A549 (cell line): ENCODE measurements around the gene MRFAP1. TPM values are rescaled to one million over a fixed set of nuclear protein-coding genes. Genes with fewer than 3 reads are reported as not detected.

Experiments used
- ATAC-seq, 2 experiments: fragments of 200-7000 bp in 1 of 2; fragments of >200 bp in 1 of 2; cut with Nextera tagmentation in 1 of 2; cut with Tn5 transposase in 1 of 2; 3 replicates each; pipeline versions ENCODE4 v1.8.0 to v1.9.1; 2018 to 2020; ENCODE audit warnings: mild to moderate bottlenecking in 1 of 2, moderate library complexity in 1 of 2
- CTCF ChIA-PET: fragments of 300-600 bp; sonication (Branson Sonifier 250); formaldehyde crosslinking; extraction: SDS; loops from one replicate; lab custom pipeline; 2021; ENCODE audit warnings: antibody characterized with exemption, inconsistent platforms; lab: Yijun Ruan, JAX
- POLR2A ChIA-PET: fragments of 350-600 bp; formaldehyde crosslinking; extraction: SDS; loops from one replicate; lab custom pipeline; 2021; ENCODE audit warnings: antibody characterized with exemption, inconsistent platforms; lab: Yijun Ruan, JAX
- DNase-seq, 2 experiments: peaks; one replicate each; pipeline versions ENCODE4 v3.0.0 to v3.0.0-alpha.2; 2011 to 2016; ENCODE audit warnings: low read depth in 1 of 2, low spot score in 1 of 2
- FAIRE-seq: peaks from 2 replicates; lab custom pipeline; 2011; peaks lifted over from hg19 to GRCh38; lab: Jason Lieb, UNC
- H3K27ac ChIP-seq, 2 experiments: fragments of >200 bp; sonication (Bioruptor Twin); formaldehyde crosslinking; 3 replicates each; pipeline ENCODE4 v1.5.1; 2016 to 2017
- H3K4me1 ChIP-seq: fragments of >200 bp; sonication (Bioruptor Twin); formaldehyde crosslinking; 3 replicates; pipeline ENCODE4 v1.6.1; 2016
- H3K4me2 ChIP-seq: fragments of >200 bp; sonication (Bioruptor Twin); formaldehyde crosslinking; 3 replicates; pipeline ENCODE4 v1.6.1; 2016
- H3K4me3 ChIP-seq: fragments of >200 bp; sonication (Bioruptor Twin); formaldehyde crosslinking; 3 replicates; pipeline ENCODE4 v1.5.1; 2016
- H3K9me3 ChIP-seq: fragments of >200 bp; sonication (Bioruptor Twin); formaldehyde crosslinking; 3 replicates; pipeline ENCODE4 v1.6.1; 2016
- ATOH8 ChIP-seq: fragments of 250-450 bp; sonication (Bioruptor Pico); IDR thresholded peaks from 2 replicates; pipeline ENCODE4 v1.5.0; 2020; ENCODE audit warnings: low read depth, mild to moderate bottlenecking, moderate library complexity
- BHLHE40 ChIP-seq: IDR thresholded peaks from 2 replicates; pipeline ENCODE4 v1.6.1; 2012; ENCODE audit warnings: low read depth, low read length, inconsistent platforms
- CHD2 ChIP-seq: fragments of 150-350 bp; IDR thresholded peaks from 2 replicates; pipeline ENCODE4 v1.6.1; 2014; ENCODE audit warnings: low read length; ENCODE audit not compliant: partially characterized antibody
- CHD4 ChIP-seq: fragments of 200-600 bp; sonication (generic); IDR thresholded peaks from 2 replicates; pipeline ENCODE4 v1.6.1; 2016; ENCODE audit warnings: antibody characterized with exemption, mild to moderate bottlenecking, borderline replicate concordance
- E2F6 ChIP-seq: IDR thresholded peaks from 2 replicates; pipeline ENCODE4 v1.6.1; 2012; ENCODE audit warnings: low read depth, borderline replicate concordance
- EHF ChIP-seq: fragments of 250-450 bp; sonication (Bioruptor Pico); IDR thresholded peaks from 2 replicates; pipeline ENCODE4 v1.5.0; 2020; ENCODE audit warnings: mild to moderate bottlenecking
- EHMT2 ChIP-seq: fragments of 200-600 bp; sonication (generic); IDR thresholded peaks from 2 replicates; pipeline ENCODE4 v1.6.1; 2016; ENCODE audit warnings: antibody characterized with exemption, low read depth, mild to moderate bottlenecking, moderate library complexity
- ELK1 ChIP-seq: fragments of 150-350 bp; IDR thresholded peaks from 2 replicates; pipeline ENCODE4 v1.6.1; 2014; ENCODE audit warnings: low read depth, mild to moderate bottlenecking, low read length
- EP300 ChIP-seq, 2 experiments: fragments of >200 bp; sonication (Bioruptor Twin); formaldehyde crosslinking; IDR thresholded peaks; 2 replicates in 1 of 2; 3 replicates in 1 of 2; pipeline ENCODE4 v1.6.1; 2016 to 2017
- HDAC2 ChIP-seq: fragments of 200-600 bp; sonication (generic); IDR thresholded peaks from 2 replicates; pipeline ENCODE4 v1.6.1; 2016
- HES2 ChIP-seq: fragments of >200 bp; sonication (Bioruptor Twin); formaldehyde crosslinking; IDR thresholded peaks from 2 replicates; pipeline ENCODE4 v1.6.1; 2016
- MAX ChIP-seq: IDR thresholded peaks from 2 replicates; pipeline ENCODE4 v1.6.1; 2012
- MAZ ChIP-seq: fragments of 150-350 bp; IDR thresholded peaks from 2 replicates; pipeline ENCODE4 v1.6.1; 2014; ENCODE audit warnings: antibody characterized with exemption, low read depth, low read length, borderline replicate concordance
- MYC ChIP-seq: IDR thresholded peaks from 2 replicates; pipeline ENCODE4 v1.6.1; 2012; ENCODE audit warnings: mild to moderate bottlenecking, inconsistent platforms, low read length, improper control_type of control experiment, borderline replicate concordance
- NFE2L2 ChIP-seq: fragments of 150-350 bp; conservative IDR thresholded peaks from 2 replicates; pipeline ENCODE4 v1.6.1; 2014; ENCODE audit warnings: low read length
- NPAS2 ChIP-seq: fragments of 250-450 bp; sonication (Bioruptor Pico); IDR thresholded peaks from 2 replicates; pipeline ENCODE4 v1.8.0; 2022; ENCODE audit warnings: mild to moderate bottlenecking, moderate library complexity, borderline replicate concordance
- NR3C1 ChIP-seq: fragments of >200 bp; sonication (Bioruptor Twin); formaldehyde crosslinking; IDR thresholded peaks from 3 replicates; pipeline ENCODE4 v1.6.1; 2017
- PHF8 ChIP-seq: fragments of 200-600 bp; sonication (generic); IDR thresholded peaks from 2 replicates; pipeline ENCODE4 v1.6.1; 2016; ENCODE audit warnings: low read depth, mild to moderate bottlenecking, antibody characterized with exemption, moderate library complexity, borderline replicate concordance
- POLR2A ChIP-seq: IDR thresholded peaks from 2 replicates; pipeline ENCODE4 v1.6.1; 2012; ENCODE audit warnings: mild to moderate bottlenecking, low read length
- RAD21 ChIP-seq, 2 experiments: fragments of >200 bp in 1 of 2; sonication (Bioruptor Twin) in 1 of 2; formaldehyde crosslinking in 1 of 2; IDR thresholded peaks in 1 of 2; conservative IDR thresholded peaks in 1 of 2; 2 replicates in 1 of 2; 3 replicates in 1 of 2; pipeline ENCODE4 v1.6.1; 2012 to 2018; ENCODE audit warnings: inconsistent platforms in 1 of 2
- RCOR1 ChIP-seq: fragments of 150-350 bp; IDR thresholded peaks from 2 replicates; pipeline ENCODE4 v1.6.1; 2014; ENCODE audit warnings: antibody characterized with exemption, low read length, low read depth
- RFX5 ChIP-seq: fragments of 450-650 bp; IDR thresholded peaks from 2 replicates; pipeline ENCODE4 v1.7.1; 2014; ENCODE audit warnings: antibody characterized with exemption, mild to moderate bottlenecking, moderate library complexity
- SREBF2 ChIP-seq: fragments of 450-650 bp; IDR thresholded peaks from 2 replicates; pipeline ENCODE4 v1.6.1; 2014; ENCODE audit warnings: mild to moderate bottlenecking, moderate library complexity
- TFCP2L1 ChIP-seq: fragments of 250-450 bp; sonication (Bioruptor Pico); IDR thresholded peaks from 2 replicates; pipeline ENCODE4 v1.5.0; 2021; ENCODE audit warnings: mild to moderate bottlenecking
- ZC3H11A ChIP-seq: fragments of 450-650 bp; IDR thresholded peaks from 2 replicates; pipeline ENCODE4 v1.6.1; 2014; ENCODE audit warnings: antibody characterized with exemption, mild to moderate bottlenecking
- ZFP36 ChIP-seq: fragments of 450-650 bp; IDR thresholded peaks from 2 replicates; pipeline ENCODE4 v1.6.1; 2014; ENCODE audit warnings: borderline replicate concordance; ENCODE audit not compliant: partially characterized antibody
- WGBS: methylation state at CpG from one replicate; pipeline ENCODE4 v1.1.6; 2017; ENCODE audit errors: missing lambda C conversion rate; 5-methylcytosine and 5-hydroxymethylcytosine counted together
- polyA plus RNA-seq, 4 experiments: library from polyadenylated mRNA; depleted of rRNA in 3 of 4; stranded (reverse); fragments of >200 nt; fragmentation: RNase III in 1 of 4; extraction: RNeasy Plus Mini Kit Qiagen cat#74134 plus additional on column Dnase treatment in 1 of 4; gene quantifications; 2 replicates in 3 of 4; 3 replicates in 1 of 4; pipeline ENCODE4 v1.2.3, GENCODE V29; 2011 to 2017

Gene MRFAP1
- polyA plus RNA-seq, 2 of the 4 experiments (the other 2 are of a cell fraction), result 272 to 304 TPM

GRCh38 chr4:6591313-6591712, 49.2 kb upstream of the MRFAP1 start:
- POLR2A ChIA-PET, result interaction anchor here (1.5 kb wide), 1 partner anchor 16 kb away, joined by 5 read pairs; the partner anchor contains the start of gene MAN2B2
- ATAC-seq (no peak), FAIRE-seq (no peak), DNase-seq (no peak)
- Histone ChIP-seq H3K9me3 (no peaks in the 10 kb centered on the region), H3K4me1 (no peaks in the 10 kb centered on the region), H3K4me3 (no peak overlapping the region), H3K4me2 (no peak overlapping the region), H3K27ac (no peak overlapping the region)
- CTCF ChIA-PET, result interaction anchor here (0.5 to 1.6 kb wide), 2 partner anchors 26 to 227 kb away, joined by 3 read pairs; no protein-coding TSS in a partner anchor
- TF ChIP-seq SREBF2, result no peak
- no peak for TF ChIP-seq RCOR1
- TF ChIP-seq NPAS2 (CRISPR knock-in tag), result no peak
- no peak for TF ChIP-seq EHMT2
- no peak for TF ChIP-seq ELK1
- TF ChIP-seq RAD21 (conservative IDR thresholded peaks at IDR 0.05 in 1 of 2, IDR thresholded peaks at IDR 0.05 in 1 of 2), result no peak
- no peak for TF ChIP-seq HDAC2
- TF ChIP-seq POLR2A, result no peak
- no peak for TF ChIP-seq CHD4
- TF ChIP-seq EP300 (IDR thresholded peaks at IDR 0.05), result no peak
- no peak for TF ChIP-seq MAZ
- WGBS, result 90% methylated on average over 7 of the region's 9 CpGs

- TF ChIP-seq ZC3H11A (no peak), NR3C1 (no peak), E2F6 (no peak), PHF8 (no peak), MYC (no peak), TFCP2L1 (CRISPR knock-in tag) (no peak), MAX (no peak), CHD4 (no peak), EHMT2 (no peak), RFX5 (no peak), ZFP36 (no peak), CHD2 (no peak), ATOH8 (CRISPR knock-in tag) (no peak), BHLHE40 (no peak), NFE2L2 (no peak), HES2 (no peak), EHF (CRISPR knock-in tag) (no peak)
- TF ChIP-seq, all 56 proteins: peak for 0
- no peak for ATAC-seq
- H3K4me1 ChIP-seq, result no peaks in the 10 kb centered on the region
- 89% methylated on average over 4 of the region's 9 CpGs for WGBS
- H3K4me2 ChIP-seq, result no peak overlapping the region
- no peak overlapping the region for H3K27ac ChIP-seq
- no peaks in the 10 kb centered on the region for H3K9me3 ChIP-seq
- peak in 1 of 2 experiments; percentile 15 for DNase-seq
- ChIA-PET CTCF (interaction anchor here (0.5 to 1.6 kb wide), 3 partner anchors 25 to 226 kb away, joined by 3 read pairs; no protein-coding TSS in a partner anchor), POLR2A (interaction anchor here (1.5 kb wide), 1 partner anchor 17 kb away, joined by 5 read pairs; the partner anchor contains the start of gene MAN2B2)
- FAIRE-seq, result no peak
- no peak overlapping the region for H3K4me3 ChIP-seq
Measured at GRCh38 chr4:6591781-6592180, 48.7 kb upstream of the MRFAP1 start.
